Activated naive CD8-positive, alpha-beta T cell treated with anti-CD3 and anti-CD28 coated beads, Interleukin-2, amount 50 U/mL, for 16 hours (primary cell): ENCODE measurements around the gene KRT76.

ENCODE experiments used
- DNase-seq: peaks from one replicate; pipeline ENCODE4 v3.0.0-alpha.2; 2020; ENCODE audit warnings: low read depth, low spot score

The KRT76 gene

GRCh38 chr12:52813203-52813819 lies 36.2 kb upstream of the KRT76 start:
- DNase-seq, result no peak

GRCh38 chr12:52812749-52813148 lies 35.6 kb upstream of the KRT76 start:
- no peak for DNase-seq

- DNase-seq, result no peak
These were observed 34.9 kb upstream of the KRT76 start for GRCh38 chr12:52812073-52812400.

- no peak for DNase-seq
These were observed 34.3 kb upstream of the KRT76 start for GRCh38 chr12:52811191-52812072.

GRCh38 chr12:52810554-52810953 lies 33.4 kb upstream of the KRT76 start:
- DNase-seq, result no peak

- DNase-seq, result no peak
These were observed 32.0 kb upstream of the KRT76 start for GRCh38 chr12:52809166-52809565.

GRCh38 chr12:52808573-52809160 lies 31.5 kb upstream of the KRT76 start:
- no peak for DNase-seq

- no peak for DNase-seq
These were observed 30.7 kb upstream of the KRT76 start for GRCh38 chr12:52807544-52808470.

- DNase-seq, result no peak
These were observed 29.8 kb upstream of the KRT76 start for GRCh38 chr12:52806821-52807543.

GRCh38 chr12:52806169-52806811 lies 29.1 kb upstream of the KRT76 start:
- no peak for DNase-seq

- no peak for DNase-seq
These were observed 28.6 kb upstream of the KRT76 start for GRCh38 chr12:52805739-52806138.

- DNase-seq, result no peak
These were observed 27.9 kb upstream of the KRT76 start for GRCh38 chr12:52805000-52805399.

GRCh38 chr12:52802442-52802841 lies 25.3 kb upstream of the KRT76 start:
- DNase-seq, result no peak

GRCh38 chr12:52801773-52802172 lies 24.6 kb upstream of the KRT76 start:
- DNase-seq, result no peak

GRCh38 chr12:52800259-52800917 lies 23.2 kb upstream of the KRT76 start:
- DNase-seq, result no peak

GRCh38 chr12:52799505-52800211 lies 22.5 kb upstream of the KRT76 start:
- no peak for DNase-seq

- DNase-seq, result no peak
These were observed 21.7 kb upstream of the KRT76 start for GRCh38 chr12:52798671-52799504.

- no peak for DNase-seq
These were observed 21.0 kb upstream of the KRT76 start for GRCh38 chr12:52798003-52798670.
